GM12874 (cell line): ENCODE data around the gene ONECUT3.

Experiments used
- CTCF ChIP-seq: IDR thresholded peaks from 2 replicates; pipeline ENCODE4 v1.5.1; 2011; ENCODE audit warnings: low read depth, mild to moderate bottlenecking, control low read depth, low read length, moderate library complexity; ENCODE audit not compliant: insufficient read depth

ONECUT3 gene

GRCh38 chr19:1760020-1760419 is 6.7 kb downstream of the ONECUT3 start:
- no peak for TF ChIP-seq CTCF

GRCh38 chr19:1761528-1762242 is 8.4 kb downstream of the ONECUT3 start:
- TF ChIP-seq CTCF: no peak

- TF ChIP-seq CTCF: no peak
Measured at GRCh38 chr19:1762243-1763117, 9.2 kb downstream of the ONECUT3 start.

DNA sequence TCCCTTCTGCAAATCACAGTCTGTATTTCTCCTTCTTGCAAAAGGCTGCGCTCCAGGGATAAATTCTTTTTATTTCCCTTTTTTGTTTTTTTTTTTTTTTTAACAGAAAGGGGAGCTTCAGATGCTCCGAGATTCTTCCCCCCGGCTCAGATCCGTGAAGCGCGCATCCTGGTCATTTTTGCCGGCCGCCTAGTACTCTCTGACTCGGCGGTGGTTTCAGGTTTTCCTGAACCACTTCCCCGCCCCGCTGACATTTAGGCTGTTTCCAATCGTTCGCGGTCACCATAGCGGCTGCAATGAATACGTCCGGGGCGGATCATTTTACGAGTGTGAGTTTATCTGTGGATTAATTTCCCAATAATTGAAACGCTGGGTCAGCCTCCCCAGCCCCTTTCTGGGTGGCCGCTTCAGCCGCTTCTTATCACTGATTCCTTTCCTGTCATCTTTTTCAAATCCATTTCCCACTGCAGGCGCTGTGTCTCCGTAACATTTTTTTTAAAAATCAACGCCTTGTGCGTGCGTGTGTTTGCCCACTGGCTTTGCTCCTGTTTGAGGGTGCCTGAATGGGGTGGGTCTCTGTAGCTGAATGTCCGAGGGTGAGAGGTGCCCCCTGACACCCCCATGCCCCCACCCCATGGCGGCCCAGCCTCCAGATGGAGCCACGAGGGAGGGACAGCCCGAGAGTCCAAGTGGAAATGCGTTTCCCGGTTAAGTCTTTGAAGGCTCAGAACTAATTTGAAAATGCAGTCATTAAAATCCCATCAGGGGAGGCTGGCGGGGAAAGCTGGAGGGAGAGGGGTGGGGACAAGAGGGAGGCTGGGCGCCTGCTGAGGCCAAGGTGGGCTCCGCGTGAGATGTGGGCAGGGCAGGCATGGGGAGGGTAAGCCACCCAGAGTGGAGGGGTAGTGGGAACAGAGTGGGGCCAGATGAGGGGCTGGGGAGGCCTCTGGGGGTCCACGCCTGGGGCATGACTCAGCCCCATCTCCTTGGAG is 10.6 kb downstream of the ONECUT3 start:
- TF ChIP-seq CTCF: no peak

GRCh38 chr19:1764729-1765128 is 11.4 kb downstream of the ONECUT3 start:
- no peak for TF ChIP-seq CTCF

DNA sequence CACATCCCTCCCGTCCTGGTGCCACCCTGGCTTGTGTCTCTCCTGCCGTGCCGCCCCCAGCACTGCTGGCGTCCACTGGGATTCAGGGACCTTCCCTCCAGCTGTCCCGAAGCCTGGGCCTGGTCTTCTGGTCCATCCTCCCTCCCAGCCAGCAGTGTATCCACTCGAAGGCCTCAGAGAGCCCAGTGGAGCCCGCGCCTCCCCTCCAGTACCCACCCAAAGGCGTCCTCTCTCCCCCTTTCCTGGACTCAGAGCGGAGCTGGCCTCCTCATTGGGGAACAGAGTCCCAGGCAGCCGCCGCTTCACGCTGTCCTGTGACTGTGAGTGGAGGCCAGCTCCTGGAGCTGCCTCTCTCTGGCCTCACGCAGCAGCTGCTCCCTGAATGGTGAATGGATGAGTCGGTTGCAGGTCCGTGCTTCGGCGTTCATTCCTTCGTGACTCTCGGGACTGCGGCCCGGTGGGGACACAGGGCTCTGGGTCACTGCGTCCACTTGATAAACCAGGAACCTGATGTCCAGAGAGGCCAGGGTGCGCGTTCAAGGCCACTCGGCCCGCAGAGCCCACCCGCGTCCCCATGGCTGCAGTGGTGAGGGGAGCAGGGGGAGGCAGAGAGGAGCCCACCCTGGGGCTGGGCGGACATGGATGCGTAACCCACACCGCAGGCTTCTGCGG is 12.1 kb downstream of the ONECUT3 start:
- no peak for TF ChIP-seq CTCF
